ENCODE measurements around the gene SPRTN. TPM values are rescaled to one million over a fixed set of nuclear protein-coding genes. Genes with fewer than 3 reads are reported as not detected.

SPRTN gene
- total and polyA plus RNA-seq, 4 experiments from 2014 or later, result 10.6 to 17.7 (median 15.8) TPM

- no peaks in the 10 kb centered on the region for H3K9me3 ChIP-seq (ENCODE audit: control insufficient read depth in 1 of 2, low read length in 2 of 2)
- H3K27ac Mint-ChIP-seq, result peak overlapping the region in 3 of 7 donors; percentile 6 to 54 (median 35)
- peaks cover 45 to 75% (median 64%) of the 10 kb centered on the region in 4 donors for H3K4me1 Mint-ChIP-seq
- no peaks in the 10 kb centered on the region for H3K27me3 ChIP-seq (ENCODE audit: insufficient read depth, low read length)
- ChIA-PET CTCF (ENCODE audit: partially characterized antibody) (interaction anchor here (0.6 kb wide), 1 partner anchor 38 kb away, joined by 4 read pairs; no protein-coding TSS in a partner anchor), POLR2A (ENCODE audit: partially characterized antibody) (interaction anchor here (0.6 kb wide), 1 partner anchor 21 kb away, joined by 3 read pairs; no protein-coding TSS in a partner anchor)
- H3K27ac ChIP-seq (ENCODE audit: low read depth, low read length), result no peak overlapping the region
- DNase-seq, result no peak
- peaks cover 26% of the 10 kb centered on the region for H3K4me1 ChIP-seq (ENCODE audit: insufficient read depth, low read length)
- peak overlapping the region in 1 of 8 donors; percentile 1 for H3K4me3 Mint-ChIP-seq
- H3K27me3 Mint-ChIP-seq, result no peaks in the 10 kb centered on the region
- H3K36me3 Mint-ChIP-seq, result peaks cover 2 to 4% of the 10 kb centered on the region in 2 donors
- no peaks in the 10 kb centered on the region for H3K36me3 ChIP-seq (ENCODE audit: insufficient read depth, low read length)
- H3K4me3 ChIP-seq (ENCODE audit: low read length in 2 of 2), result no peak overlapping the region
- no peaks in the 10 kb centered on the region for H3K9me3 Mint-ChIP-seq
- intact Hi-C loops (cut with micrococcal nuclease), result no loop called here
These were observed 57.2 kb downstream of the SPRTN start for GRCh38 chr1:231395076-231395997.

GRCh38 chr1:231395998-231396390 lies 57.9 kb downstream of the SPRTN start:
- CTCF ChIA-PET (ENCODE audit: partially characterized antibody), result interaction anchor here (0.6 kb wide), 1 partner anchor 39 kb away, joined by 4 read pairs; no protein-coding TSS in a partner anchor
- peaks cover 41 to 73% (median 60%) of the 10 kb centered on the region in 4 donors for H3K4me1 Mint-ChIP-seq
- H3K4me3 ChIP-seq (ENCODE audit: low read length in 2 of 2), result no peak overlapping the region

GRCh38 chr1:231396643-231397042 lies 58.5 kb downstream of the SPRTN start:
- H3K4me3 Mint-ChIP-seq, result peak overlapping the region in 1 of 8 donors; percentile 68
- intact Hi-C loops (cut with micrococcal nuclease), result no loop called here
- no peak for DNase-seq

More at GRCh38 chr1:231395998-231396390, 57.9 kb downstream of the SPRTN start:
- intact Hi-C loops (cut with micrococcal nuclease), result no loop called here
- Histone ChIP-seq H3K27me3 (ENCODE audit: insufficient read depth, low read length) (no peaks in the 10 kb centered on the region), H3K36me3 (ENCODE audit: insufficient read depth, low read length) (no peaks in the 10 kb centered on the region), H3K9me3 (ENCODE audit: control insufficient read depth in 1 of 2, low read length in 2 of 2) (no peaks in the 10 kb centered on the region), H3K27ac (ENCODE audit: low read depth, low read length) (no peak overlapping the region), H3K4me1 (ENCODE audit: insufficient read depth, low read length) (peaks cover 26% of the 10 kb centered on the region)
- Mint-ChIP-seq H3K27ac (peak overlapping the region in 2 of 7 donors; percentile 23 to 35), H3K27me3 (no peaks in the 10 kb centered on the region), H3K9me3 (no peaks in the 10 kb centered on the region), H3K4me3 (no peak overlapping the region), H3K36me3 (peaks cover 1 to 4% of the 10 kb centered on the region in 2 donors)
- DNase-seq, result no peak
- POLR2A ChIA-PET (ENCODE audit: partially characterized antibody), result interaction anchor here (0.6 kb wide), 1 partner anchor 20 kb away, joined by 3 read pairs; no protein-coding TSS in a partner anchor

GRCh38 chr1:231397886-231398671 lies 60.0 kb downstream of the SPRTN start:
- no peaks in the 10 kb centered on the region for H3K36me3 ChIP-seq (ENCODE audit: insufficient read depth, low read length)
- ChIA-PET POLR2A (ENCODE audit: partially characterized antibody) (interaction anchor here (2.1 kb wide), 1 partner anchor 23 kb away, joined by 9 read pairs; no protein-coding TSS in a partner anchor), CTCF (ENCODE audit: partially characterized antibody) (no interaction called here)
- H3K36me3 Mint-ChIP-seq, result peaks cover 1 to 4% of the 10 kb centered on the region in 2 donors
- H3K4me3 Mint-ChIP-seq, result no peak overlapping the region
- H3K27me3 Mint-ChIP-seq, result no peaks in the 10 kb centered on the region
- H3K27ac ChIP-seq (ENCODE audit: low read depth, low read length), result no peak overlapping the region
- H3K4me1 Mint-ChIP-seq, result peaks cover 41 to 66% (median 56%) of the 10 kb centered on the region in 4 donors
- peaks cover 26% of the 10 kb centered on the region for H3K4me1 ChIP-seq (ENCODE audit: insufficient read depth, low read length)
- no peak for DNase-seq
- intact Hi-C loops (cut with micrococcal nuclease), result no loop called here
- H3K9me3 ChIP-seq (ENCODE audit: control insufficient read depth in 1 of 2, low read length in 2 of 2), result no peaks in the 10 kb centered on the region
- no peaks in the 10 kb centered on the region for H3K27me3 ChIP-seq (ENCODE audit: insufficient read depth, low read length)
- no peaks in the 10 kb centered on the region for H3K9me3 Mint-ChIP-seq
- peak overlapping the region in 1 of 7 donors; percentile 62 for H3K27ac Mint-ChIP-seq
- no peak overlapping the region for H3K4me3 ChIP-seq (ENCODE audit: low read length in 2 of 2)

More at GRCh38 chr1:231396643-231397042, 58.5 kb downstream of the SPRTN start:
- no peaks in the 10 kb centered on the region for H3K27me3 ChIP-seq (ENCODE audit: insufficient read depth, low read length)
- H3K27ac Mint-ChIP-seq, result peak overlapping the region in 1 of 7 donors; percentile 63
- H3K27ac ChIP-seq (ENCODE audit: low read depth, low read length), result no peak overlapping the region
- peaks cover 39 to 73% (median 63%) of the 10 kb centered on the region in 4 donors for H3K4me1 Mint-ChIP-seq
- H3K4me1 ChIP-seq (ENCODE audit: insufficient read depth, low read length), result peaks cover 26% of the 10 kb centered on the region
- CTCF ChIA-PET (ENCODE audit: partially characterized antibody), result no interaction called here
- peaks cover 1 to 4% of the 10 kb centered on the region in 2 donors for H3K36me3 Mint-ChIP-seq
- H3K9me3 Mint-ChIP-seq, result no peaks in the 10 kb centered on the region
- no peaks in the 10 kb centered on the region for H3K9me3 ChIP-seq (ENCODE audit: control insufficient read depth in 1 of 2, low read length in 2 of 2)
- POLR2A ChIA-PET (ENCODE audit: partially characterized antibody), result no interaction called here
- no peaks in the 10 kb centered on the region for H3K36me3 ChIP-seq (ENCODE audit: insufficient read depth, low read length)
- no peaks in the 10 kb centered on the region for H3K27me3 Mint-ChIP-seq
- H3K4me3 ChIP-seq (ENCODE audit: low read length in 2 of 2), result no peak overlapping the region

- Mint-ChIP-seq H3K4me1 (peaks cover 37 to 50% (median 42%) of the 10 kb centered on the region in 4 donors), H3K27ac (no peak overlapping the region), H3K4me3 (no peak overlapping the region), H3K27me3 (no peaks in the 10 kb centered on the region), H3K9me3 (no peaks in the 10 kb centered on the region), H3K36me3 (peaks cover 6 to 7% of the 10 kb centered on the region in 2 donors)
- Histone ChIP-seq H3K4me1 (ENCODE audit: insufficient read depth, low read length) (peaks cover 18% of the 10 kb centered on the region), H3K4me3 (ENCODE audit: low read length in 2 of 2) (no peak overlapping the region), H3K27me3 (ENCODE audit: insufficient read depth, low read length) (no peaks in the 10 kb centered on the region), H3K9me3 (ENCODE audit: control insufficient read depth in 1 of 2, low read length in 2 of 2) (no peaks in the 10 kb centered on the region), H3K27ac (ENCODE audit: low read depth, low read length) (no peak overlapping the region), H3K36me3 (ENCODE audit: insufficient read depth, low read length) (no peaks in the 10 kb centered on the region)
- ChIA-PET CTCF (ENCODE audit: partially characterized antibody) (no interaction called here), POLR2A (ENCODE audit: partially characterized antibody) (no interaction called here)
- no peak for DNase-seq
- intact Hi-C loops (cut with micrococcal nuclease), result no loop called here
These were observed 63.4 kb downstream of the SPRTN start for GRCh38 chr1:231401478-231401877.

- H3K27ac ChIP-seq (ENCODE audit: low read depth, low read length), result no peak overlapping the region
- CTCF ChIA-PET (ENCODE audit: partially characterized antibody), result no interaction called here
- no peaks in the 10 kb centered on the region for H3K9me3 ChIP-seq (ENCODE audit: control insufficient read depth in 1 of 2, low read length in 2 of 2)
- Mint-ChIP-seq H3K27me3 (no peaks in the 10 kb centered on the region), H3K4me1 (peaks cover 18 to 28% (median 22%) of the 10 kb centered on the region in 4 donors), H3K27ac (no peak overlapping the region), H3K9me3 (no peaks in the 10 kb centered on the region), H3K36me3 (peaks cover 4 to 10% of the 10 kb centered on the region in 2 donors), H3K4me3 (no peak overlapping the region)
- peaks cover 27% of the 10 kb centered on the region for H3K4me1 ChIP-seq (ENCODE audit: insufficient read depth, low read length)
- no peaks in the 10 kb centered on the region for H3K27me3 ChIP-seq (ENCODE audit: insufficient read depth, low read length)
- no peak for DNase-seq
- intact Hi-C loops (cut with micrococcal nuclease), result no loop called here
- no peak overlapping the region for H3K4me3 ChIP-seq (ENCODE audit: low read length in 2 of 2)
- no peaks in the 10 kb centered on the region for H3K36me3 ChIP-seq (ENCODE audit: insufficient read depth, low read length)
- POLR2A ChIA-PET (ENCODE audit: partially characterized antibody), result interaction anchor here (0.7 kb wide), 1 partner anchor 17 kb away, joined by 4 read pairs; no protein-coding TSS in a partner anchor
These were observed 66.2 kb downstream of the SPRTN start for GRCh38 chr1:231404318-231404717.

All from CD4-positive, alpha-beta memory T cell (primary cell).